NCI-H1930 (cell line): Measurements from ENCODE around the gene IBSP.

Experiments
- DNase-seq, 2 experiments: peaks; one replicate each; lab custom pipeline; 2025; lab: John Stamatoyannopoulos, UW

IBSP gene

GRCh38 chr4:87838205-87838604 lies 38.9 kb downstream of the IBSP start:
- DNase-seq, result no peak

GRCh38 chr4:87838890-87839591 lies 39.7 kb downstream of the IBSP start:
- no peak for DNase-seq

- no peak for DNase-seq
Measured at GRCh38 chr4:87839592-87839946, 40.2 kb downstream of the IBSP start.

- DNase-seq, result no peak
Measured at GRCh38 chr4:87840149-87840548, 40.8 kb downstream of the IBSP start.

GRCh38 chr4:87843936-87844335 lies 44.6 kb downstream of the IBSP start:
- DNase-seq, result no peak

- no peak for DNase-seq
Measured at GRCh38 chr4:87844452-87844851, 45.1 kb downstream of the IBSP start.

- no peak for DNase-seq
Measured at GRCh38 chr4:87846226-87846625, 46.9 kb downstream of the IBSP start.

GRCh38 chr4:87848622-87849351 lies 49.4 kb downstream of the IBSP start:
- DNase-seq, result peak; percentile 19 to 40

- no peak for DNase-seq
Measured at GRCh38 chr4:87849612-87850011, 50.3 kb downstream of the IBSP start.

GRCh38 chr4:87851332-87851731 lies 52.0 kb downstream of the IBSP start:
- DNase-seq, result no peak

GRCh38 chr4:87851953-87852352 lies 52.6 kb downstream of the IBSP start:
- no peak for DNase-seq

- peak; percentile 24 to 32 for DNase-seq
Measured at GRCh38 chr4:87853108-87853507, 53.8 kb downstream of the IBSP start.

GRCh38 chr4:87853891-87854290 lies 54.5 kb downstream of the IBSP start:
- no peak for DNase-seq

GRCh38 chr4:87855559-87855958 lies 56.2 kb downstream of the IBSP start:
- no peak for DNase-seq

- DNase-seq, result no peak
Measured at GRCh38 chr4:87856816-87857215, 57.5 kb downstream of the IBSP start.

- no peak for DNase-seq
Measured at GRCh38 chr4:87857789-87858188, 58.4 kb downstream of the IBSP start.
